ENCODE data around the gene PPFIA1. TPM values are rescaled to one million over a fixed set of nuclear protein-coding genes. Genes with fewer than 3 reads are reported as not detected.
"Not testable (repeated sequence)": the region's sequence is repeated elsewhere in the genome, so short reads cannot be mapped to it uniquely, and the experiment has no call there.

Gene PPFIA1
- polyA plus RNA-seq, 2 of the 4 experiments (the other 2 are of a cell fraction), result 23.3 to 45.6 TPM

DNA sequence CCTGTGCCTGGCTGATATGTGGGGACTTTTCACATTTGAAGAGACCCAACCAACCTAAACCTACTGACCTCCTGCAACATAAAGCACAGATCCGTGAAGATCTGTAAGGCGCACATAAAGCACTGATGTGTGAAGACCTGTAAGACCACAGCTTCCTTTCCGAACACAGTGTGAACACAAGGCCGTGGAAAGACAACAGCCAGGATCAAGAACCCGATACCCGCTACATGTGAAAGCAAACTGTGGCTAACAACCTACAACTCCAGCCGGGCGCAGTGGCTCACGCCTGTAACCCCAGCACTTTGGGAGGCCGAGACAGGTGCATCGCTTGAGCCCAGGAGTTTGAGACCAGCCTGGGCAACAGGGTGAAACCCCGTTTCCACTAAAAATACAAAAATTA lies 17.6 kb upstream of the PPFIA1 start:
- no peak for ATAC-seq
- ChIA-PET CTCF (no interaction called here), POLR2A (no interaction called here)
- Histone ChIP-seq H3K4me3 (no peak overlapping the region), H3K27ac (no peak overlapping the region), H3K9me3 (no peaks in the 10 kb centered on the region), H3K4me1 (peaks cover 3% of the 10 kb centered on the region; the same call in 1 of the 3 replicates), H3K4me2 (no peak overlapping the region)
- TF ChIP-seq HDAC2 (IDR thresholded peaks at IDR 0.05) (no peak), PHF8 (IDR thresholded peaks at IDR 0.05; ENCODE audit: borderline replicate concordance, low read depth) (no peak), ZSCAN20 (CRISPR knock-in tag; IDR thresholded peaks at IDR 0.05) (no peak), CHD4 (IDR thresholded peaks at IDR 0.05; ENCODE audit: borderline replicate concordance) (no peak), CEBPB (IDR thresholded peaks at IDR 0.05) (no peak), FOXS1 (CRISPR knock-in tag; IDR thresholded peaks at IDR 0.05) (no peak), MAZ (IDR thresholded peaks at IDR 0.05; ENCODE audit: borderline replicate concordance, low read depth, low read length) (no peak), BHLHE40 (IDR thresholded peaks at IDR 0.05; ENCODE audit: low read depth, low read length) (no peak), HEYL (CRISPR knock-in tag; IDR thresholded peaks at IDR 0.05) (no peak), RCOR1 (IDR thresholded peaks at IDR 0.05; ENCODE audit: low read depth, low read length) (no peak), POLR2A (IDR thresholded peaks at IDR 0.05; ENCODE audit: low read length) (no peak)
- FAIRE-seq, result no peak
- DNase-seq (ENCODE audit: low read depth in 1 of 2, low spot score in 1 of 2), result no peak
- 90% methylated on average over 10 of the region's 12 CpGs for WGBS (ENCODE audit: missing lambda C conversion rate)

DNA sequence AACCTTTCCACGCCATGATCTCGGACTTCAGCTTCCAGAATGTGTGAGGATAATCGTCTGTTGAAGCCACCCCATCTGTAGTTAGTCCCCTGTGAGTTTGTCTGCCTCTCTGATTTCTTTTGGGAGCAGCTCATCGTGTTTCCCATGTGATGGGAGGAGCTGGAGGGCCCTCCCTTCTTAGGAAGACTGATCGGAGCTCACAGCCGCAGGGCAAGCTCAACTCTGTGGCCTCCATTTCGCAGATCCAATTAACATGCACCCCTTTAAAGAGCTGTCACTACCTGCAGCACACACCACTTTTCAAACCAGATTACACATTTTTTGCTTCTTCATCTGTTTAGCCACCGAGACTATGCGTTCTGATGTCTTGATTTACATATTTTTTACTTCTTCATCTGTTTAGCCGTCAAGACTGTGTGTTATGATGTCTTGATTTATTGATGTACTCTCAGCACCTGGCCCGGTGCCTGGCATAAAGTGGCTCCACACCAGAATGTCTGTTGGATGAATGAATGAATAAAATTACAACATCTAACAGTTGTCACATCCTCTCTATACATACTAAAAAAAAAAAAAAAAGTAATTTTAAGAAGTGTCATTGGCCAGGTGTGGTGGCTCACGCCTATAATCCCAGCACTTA lies 14.9 kb upstream of the PPFIA1 start:
- ATAC-seq, result no peak
- H3K27ac ChIP-seq, result no peak overlapping the region
- TF ChIP-seq, protein P1, sequence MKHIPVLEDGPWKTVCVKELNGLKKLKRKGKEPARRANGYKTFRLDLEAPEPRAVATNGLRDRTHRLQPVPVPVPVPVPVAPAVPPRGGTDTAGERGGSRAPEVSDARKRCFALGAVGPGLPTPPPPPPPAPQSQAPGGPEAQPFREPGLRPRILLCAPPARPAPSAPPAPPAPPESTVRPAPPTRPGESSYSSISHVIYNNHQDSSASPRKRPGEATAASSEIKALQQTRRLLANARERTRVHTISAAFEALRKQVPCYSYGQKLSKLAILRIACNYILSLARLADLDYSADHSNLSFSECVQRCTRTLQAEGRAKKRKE (CRISPR knock-in tag; IDR thresholded peaks at IDR 0.05; ENCODE audit: low read depth), result no peak
- TF ChIP-seq SREBF2 (IDR thresholded peaks at IDR 0.05) (no peak), EP300 (IDR thresholded peaks at IDR 0.05) (no peak), EHF (CRISPR knock-in tag; IDR thresholded peaks at IDR 0.05) (no peak)
- TF ChIP-seq, protein P2, sequence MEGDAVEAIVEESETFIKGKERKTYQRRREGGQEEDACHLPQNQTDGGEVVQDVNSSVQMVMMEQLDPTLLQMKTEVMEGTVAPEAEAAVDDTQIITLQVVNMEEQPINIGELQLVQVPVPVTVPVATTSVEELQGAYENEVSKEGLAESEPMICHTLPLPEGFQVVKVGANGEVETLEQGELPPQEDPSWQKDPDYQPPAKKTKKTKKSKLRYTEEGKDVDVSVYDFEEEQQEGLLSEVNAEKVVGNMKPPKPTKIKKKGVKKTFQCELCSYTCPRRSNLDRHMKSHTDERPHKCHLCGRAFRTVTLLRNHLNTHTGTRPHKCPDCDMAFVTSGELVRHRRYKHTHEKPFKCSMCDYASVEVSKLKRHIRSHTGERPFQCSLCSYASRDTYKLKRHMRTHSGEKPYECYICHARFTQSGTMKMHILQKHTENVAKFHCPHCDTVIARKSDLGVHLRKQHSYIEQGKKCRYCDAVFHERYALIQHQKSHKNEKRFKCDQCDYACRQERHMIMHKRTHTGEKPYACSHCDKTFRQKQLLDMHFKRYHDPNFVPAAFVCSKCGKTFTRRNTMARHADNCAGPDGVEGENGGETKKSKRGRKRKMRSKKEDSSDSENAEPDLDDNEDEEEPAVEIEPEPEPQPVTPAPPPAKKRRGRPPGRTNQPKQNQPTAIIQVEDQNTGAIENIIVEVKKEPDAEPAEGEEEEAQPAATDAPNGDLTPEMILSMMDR (IDR thresholded peaks at IDR 0.05), result no peak
- WGBS (ENCODE audit: missing lambda C conversion rate), result 75% methylated on average over 12 of the region's 12 CpGs
- DNase-seq (ENCODE audit: low read depth in 1 of 2, low spot score in 1 of 2), result no peak
- no peak overlapping the region for H3K4me2 ChIP-seq
- no peak for FAIRE-seq
- H3K4me1 ChIP-seq, result 0 out of 3 replicates have a peak, but pooled peaks cover 5% of the 10 kb centered on the region
- no peak overlapping the region for H3K4me3 ChIP-seq
- POLR2A ChIA-PET, result no interaction called here
- CTCF ChIA-PET, result interaction anchor here (1.2 kb wide), 1 partner anchor 64 kb away, joined by 3 read pairs; no protein-coding TSS in a partner anchor
- H3K9me3 ChIP-seq, result no peaks in the 10 kb centered on the region

DNA sequence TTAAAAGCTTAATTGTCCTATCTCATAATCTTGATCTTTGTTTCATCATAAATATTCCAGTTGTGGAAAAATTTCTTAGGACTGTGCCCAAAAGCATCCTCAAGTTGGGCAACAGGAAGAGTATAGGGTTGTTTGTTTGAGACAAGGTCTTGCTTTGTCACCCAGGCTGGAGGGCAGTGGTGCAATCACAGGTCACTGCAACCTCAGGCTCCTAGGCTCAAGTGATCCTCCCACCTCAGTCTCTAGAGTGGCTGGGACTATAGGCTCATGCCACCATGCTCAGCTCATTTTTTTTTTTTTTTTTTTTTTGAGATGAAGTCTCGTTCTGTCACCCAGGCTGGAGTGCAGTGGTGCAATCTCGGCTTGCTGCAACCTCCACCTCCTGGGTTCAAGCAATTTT lies 11.4 kb upstream of the PPFIA1 start:
- H3K4me3 ChIP-seq; H3K4me1 ChIP-seq; POLR2A ChIA-PET; FAIRE-seq; H3K27ac ChIP-seq; H3K9me3 ChIP-seq; ATAC-seq; DNase-seq (ENCODE audit: low read depth in 1 of 2, low spot score in 1 of 2); H3K4me2 ChIP-seq: not testable (repeated sequence)
- CTCF ChIA-PET, result interaction anchor here (1.6 kb wide), 1 partner anchor 8 kb away, joined by 3 read pairs; no protein-coding TSS in a partner anchor
- 44% methylated on average over 2 of the region's 2 CpGs for WGBS (ENCODE audit: missing lambda C conversion rate)

DNA sequence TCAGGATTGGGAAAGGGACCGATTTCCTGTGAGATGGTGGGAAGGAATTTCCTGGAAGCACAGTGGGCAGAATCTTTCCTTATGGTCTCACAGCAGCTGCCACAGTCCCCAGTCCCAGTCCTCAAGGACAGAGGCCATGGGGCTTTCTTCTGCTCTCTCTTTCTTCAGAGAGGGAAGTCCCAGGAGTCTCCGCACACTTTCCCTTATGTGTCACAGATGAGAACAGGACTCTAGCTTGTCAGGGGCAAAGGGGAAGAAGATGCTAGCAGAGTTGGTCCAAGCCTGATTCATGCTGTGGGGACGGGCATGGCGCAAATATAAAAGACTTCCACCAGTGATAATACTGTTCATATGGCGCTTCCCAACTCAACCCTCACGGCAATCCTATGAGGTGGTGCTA lies 7.5 kb upstream of the PPFIA1 start:
- ChIA-PET POLR2A (no interaction called here), CTCF (no interaction called here)
- no peak for DNase-seq (ENCODE audit: low read depth in 1 of 2, low spot score in 1 of 2)
- Histone ChIP-seq H3K4me3 (no peak overlapping the region), H3K4me2 (no peak overlapping the region), H3K4me1 (0 out of 3 replicates have a peak, but pooled peaks cover 5% of the 10 kb centered on the region), H3K9me3 (no peaks in the 10 kb centered on the region), H3K27ac (no peak overlapping the region)
- FAIRE-seq, result no peak
- no peak; a peak in 1 of 6 replicates for ATAC-seq
- WGBS (ENCODE audit: missing lambda C conversion rate), result 81% methylated on average over 6 of the region's 6 CpGs
- TF ChIP-seq NPAS2 (CRISPR knock-in tag; IDR thresholded peaks at IDR 0.05; ENCODE audit: borderline replicate concordance) (no peak), CHD4 (IDR thresholded peaks at IDR 0.05; ENCODE audit: borderline replicate concordance) (no peak), FOSL2 (IDR thresholded peaks at IDR 0.05) (no peak), FOSL2 (CRISPR knock-in tag; IDR thresholded peaks at IDR 0.05) (no peak), MYC (IDR thresholded peaks at IDR 0.05; ENCODE audit: borderline replicate concordance, low read length) (no peak), TP53 (CRISPR knock-in tag; IDR thresholded peaks at IDR 0.05) (no peak), KDM5A (IDR thresholded peaks at IDR 0.05) (no peak), CEBPB (IDR thresholded peaks at IDR 0.05) (no peak), BHLHE40 (IDR thresholded peaks at IDR 0.05; ENCODE audit: low read depth, low read length) (no peak), RARB (CRISPR knock-in tag; IDR thresholded peaks at IDR 0.05) (no peak), MAZ (IDR thresholded peaks at IDR 0.05; ENCODE audit: borderline replicate concordance, low read depth, low read length) (no peak), PHF8 (IDR thresholded peaks at IDR 0.05; ENCODE audit: borderline replicate concordance, low read depth) (no peak)
- TF ChIP-seq, protein P3, sequence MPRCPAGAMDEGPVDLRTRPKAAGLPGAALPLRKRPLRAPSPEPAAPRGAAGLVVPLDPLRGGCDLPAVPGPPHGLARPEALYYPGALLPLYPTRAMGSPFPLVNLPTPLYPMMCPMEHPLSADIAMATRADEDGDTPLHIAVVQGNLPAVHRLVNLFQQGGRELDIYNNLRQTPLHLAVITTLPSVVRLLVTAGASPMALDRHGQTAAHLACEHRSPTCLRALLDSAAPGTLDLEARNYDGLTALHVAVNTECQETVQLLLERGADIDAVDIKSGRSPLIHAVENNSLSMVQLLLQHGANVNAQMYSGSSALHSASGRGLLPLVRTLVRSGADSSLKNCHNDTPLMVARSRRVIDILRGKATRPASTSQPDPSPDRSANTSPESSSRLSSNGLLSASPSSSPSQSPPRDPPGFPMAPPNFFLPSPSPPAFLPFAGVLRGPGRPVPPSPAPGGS (IDR thresholded peaks at IDR 0.05), result no peak
- TF ChIP-seq, protein P4, sequence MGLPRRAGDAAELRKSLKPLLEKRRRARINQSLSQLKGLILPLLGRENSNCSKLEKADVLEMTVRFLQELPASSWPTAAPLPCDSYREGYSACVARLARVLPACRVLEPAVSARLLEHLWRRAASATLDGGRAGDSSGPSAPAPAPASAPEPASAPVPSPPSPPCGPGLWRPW (IDR thresholded peaks at IDR 0.05), result no peak
- TF ChIP-seq, protein P5, sequence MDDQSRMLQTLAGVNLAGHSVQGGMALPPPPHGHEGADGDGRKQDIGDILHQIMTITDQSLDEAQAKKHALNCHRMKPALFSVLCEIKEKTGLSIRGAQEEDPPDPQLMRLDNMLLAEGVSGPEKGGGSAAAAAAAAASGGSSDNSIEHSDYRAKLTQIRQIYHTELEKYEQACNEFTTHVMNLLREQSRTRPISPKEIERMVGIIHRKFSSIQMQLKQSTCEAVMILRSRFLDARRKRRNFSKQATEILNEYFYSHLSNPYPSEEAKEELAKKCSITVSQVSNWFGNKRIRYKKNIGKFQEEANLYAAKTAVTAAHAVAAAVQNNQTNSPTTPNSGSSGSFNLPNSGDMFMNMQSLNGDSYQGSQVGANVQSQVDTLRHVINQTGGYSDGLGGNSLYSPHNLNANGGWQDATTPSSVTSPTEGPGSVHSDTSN (IDR thresholded peaks at IDR 0.05), result no peak
